Ishikawa (cell line): ENCODE results near the gene NF1.

ENCODE experiments used
- EP300 ChIP-seq: IDR thresholded peaks from 2 replicates; pipeline ENCODE4 v1.6.1; 2012; ENCODE audit warnings: borderline replicate concordance
- FOXM1 ChIP-seq: IDR thresholded peaks from 2 replicates; pipeline ENCODE4 v1.6.1; 2012; ENCODE audit warnings: low read depth, borderline replicate concordance
- RAD21 ChIP-seq: IDR thresholded peaks from 2 replicates; pipeline ENCODE4 v1.6.1; 2012; ENCODE audit warnings: low read depth
- TAF1 ChIP-seq: IDR thresholded peaks from 2 replicates; pipeline ENCODE4 v1.6.1; 2012; ENCODE audit warnings: low read depth, mild to moderate bottlenecking
- TCF12 ChIP-seq: IDR thresholded peaks from 2 replicates; pipeline ENCODE4 v1.6.1; 2012; ENCODE audit warnings: low read depth
- USF1 ChIP-seq: IDR thresholded peaks from 2 replicates; pipeline ENCODE4 v1.6.1; 2012
- YY1 ChIP-seq: IDR thresholded peaks from 2 replicates; pipeline ENCODE4 v1.6.1; 2012; ENCODE audit warnings: low read depth
- TF ChIP-seq, protein P1 (sequence below): IDR thresholded peaks from 2 replicates; pipeline ENCODE4 v1.6.1; 2012

DNA sequence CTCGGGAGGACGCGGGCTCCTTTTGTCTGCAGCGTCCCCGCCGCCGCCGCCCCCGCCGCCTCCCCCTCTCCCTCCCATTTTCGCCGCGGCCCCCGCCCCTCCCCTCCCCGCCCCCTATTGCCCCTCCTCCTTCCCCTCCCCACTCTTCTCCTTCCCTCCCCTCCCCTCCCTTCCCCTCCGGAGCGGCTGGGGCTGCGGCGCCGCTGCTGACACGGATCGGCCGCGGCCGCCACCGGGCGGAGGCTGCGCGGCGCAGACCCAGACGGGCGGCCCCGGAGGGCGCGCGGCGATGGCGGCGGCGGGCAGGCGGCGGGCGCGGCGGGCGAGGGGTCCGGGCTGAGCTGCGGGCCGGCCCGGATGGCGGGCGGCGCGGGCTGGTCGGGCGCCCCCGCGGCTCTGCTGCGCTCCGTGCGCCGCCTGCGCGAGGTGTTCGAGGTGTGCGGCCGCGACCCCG is 296.7 kb downstream of the NF1 start, which contains the start of gene RAB11FIP4:
- TF ChIP-seq RAD21: no peak
- no peak for TF ChIP-seq YY1
- TF ChIP-seq TAF1: no peak
- TF ChIP-seq, protein P1, sequence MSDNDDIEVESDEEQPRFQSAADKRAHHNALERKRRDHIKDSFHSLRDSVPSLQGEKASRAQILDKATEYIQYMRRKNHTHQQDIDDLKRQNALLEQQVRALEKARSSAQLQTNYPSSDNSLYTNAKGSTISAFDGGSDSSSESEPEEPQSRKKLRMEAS: no peak
- no peak for TF ChIP-seq USF1
- no peak for TF ChIP-seq EP300
- no peak for TF ChIP-seq FOXM1
- TF ChIP-seq TCF12: no peak
